Prostate gland (tissue), 2 donors: ENCODE data around the gene SDR9C7.
"Not testable (repeated sequence)": the region's sequence is repeated elsewhere in the genome, so short reads cannot be mapped to it uniquely, and the experiment has no call there.

Experiments
- POLR2AphosphoS5 ChIP-seq: sonication (generic); formaldehyde crosslinking; IDR thresholded peaks from one replicate; pipeline ENCODE4 v1.6.1; 2017; ENCODE audit warnings: antibody characterized with exemption
- TF ChIP-seq, protein P1 (sequence below), 4 experiments: fragments of 200-600 bp in 2 of 4; fragments of 450-650 bp in 2 of 4; sonication (generic) in 2 of 4; IDR thresholded peaks; 1 replicate in 3 of 4; 2 replicates in 1 of 4; pipeline ENCODE4 v1.5.1; 2016 to 2019; ENCODE audit warnings: antibody characterized with exemption in 4 of 4, mild to moderate bottlenecking in 2 of 4, moderate library complexity in 2 of 4

DNA sequence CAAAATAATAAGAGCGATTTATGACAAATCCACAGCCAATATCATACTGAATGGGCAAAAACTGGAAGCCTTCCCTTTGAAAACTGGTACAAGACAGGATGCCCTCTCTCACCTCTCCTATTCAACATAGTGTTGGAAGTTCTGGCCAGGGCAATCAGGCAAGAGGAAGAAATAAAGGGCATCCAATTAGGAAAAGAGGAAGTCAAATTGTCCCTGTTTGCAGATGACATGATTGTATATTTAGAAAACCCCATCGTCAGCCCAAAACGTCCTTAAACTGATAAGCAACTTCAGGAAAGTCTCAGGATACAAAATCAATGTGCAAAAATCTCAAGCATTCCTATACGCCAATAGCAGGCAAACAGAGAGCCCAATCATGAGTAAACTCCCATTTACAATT lies 28.0 kb upstream of the SDR9C7 start:
- TF ChIP-seq, protein P1, sequence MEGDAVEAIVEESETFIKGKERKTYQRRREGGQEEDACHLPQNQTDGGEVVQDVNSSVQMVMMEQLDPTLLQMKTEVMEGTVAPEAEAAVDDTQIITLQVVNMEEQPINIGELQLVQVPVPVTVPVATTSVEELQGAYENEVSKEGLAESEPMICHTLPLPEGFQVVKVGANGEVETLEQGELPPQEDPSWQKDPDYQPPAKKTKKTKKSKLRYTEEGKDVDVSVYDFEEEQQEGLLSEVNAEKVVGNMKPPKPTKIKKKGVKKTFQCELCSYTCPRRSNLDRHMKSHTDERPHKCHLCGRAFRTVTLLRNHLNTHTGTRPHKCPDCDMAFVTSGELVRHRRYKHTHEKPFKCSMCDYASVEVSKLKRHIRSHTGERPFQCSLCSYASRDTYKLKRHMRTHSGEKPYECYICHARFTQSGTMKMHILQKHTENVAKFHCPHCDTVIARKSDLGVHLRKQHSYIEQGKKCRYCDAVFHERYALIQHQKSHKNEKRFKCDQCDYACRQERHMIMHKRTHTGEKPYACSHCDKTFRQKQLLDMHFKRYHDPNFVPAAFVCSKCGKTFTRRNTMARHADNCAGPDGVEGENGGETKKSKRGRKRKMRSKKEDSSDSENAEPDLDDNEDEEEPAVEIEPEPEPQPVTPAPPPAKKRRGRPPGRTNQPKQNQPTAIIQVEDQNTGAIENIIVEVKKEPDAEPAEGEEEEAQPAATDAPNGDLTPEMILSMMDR (IDR thresholded peaks at IDR 0.05), result not testable (repeated sequence)
- not testable (repeated sequence) for TF ChIP-seq POLR2AphosphoS5
